Naive thymus-derived CD4-positive, alpha-beta T cell (primary cell): ENCODE results near the gene JMJD1C. TPM values are rescaled to one million over a fixed set of nuclear protein-coding genes. Genes with fewer than 3 reads are reported as not detected.

Experiments used
- ATAC-seq: fragments of 150-1000 bp; cut with Tn5 transposase; 2 replicates; pipeline ENCODE4 v1.10.0; 2021; ENCODE audit warnings: mild to moderate bottlenecking, moderate library complexity
- CTCF ChIA-PET: fragments of 350-600 bp; sonication (Branson Sonifier 250); formaldehyde crosslinking; loops from one replicate; lab custom pipeline; 2021; ENCODE audit warnings: antibody characterized with exemption; lab: Charles Lee
- POLR2A ChIA-PET: fragments of 350-600 bp; sonication (Branson Sonifier 250); formaldehyde crosslinking; loops from one replicate; lab custom pipeline; 2021; ENCODE audit warnings: antibody characterized with exemption, inconsistent platforms; lab: Charles Lee
- DNase-seq, 9 donors: peaks; one replicate each; pipeline versions ENCODE4 v3.0.0 to v3.0.0-alpha.2; 2020 to 2022; ENCODE audit warnings: mixed read lengths in 1 of 9
- H3K27ac ChIP-seq: one replicate; pipeline ENCODE4 v1.7.0; 2013; ENCODE audit warnings: mild to moderate bottlenecking, low read depth, low read length, moderate library complexity
- H3K27me3 ChIP-seq, 2 donors: one replicate each; pipeline ENCODE4 v1.7.0; 2013; ENCODE audit warnings: low read length in 2 of 2, mild to moderate bottlenecking in 2 of 2, moderate library complexity in 2 of 2; ENCODE audit not compliant: control insufficient read depth in 2 of 2, insufficient read depth in 2 of 2
- H3K36me3 ChIP-seq, 3 experiments: 1 replicate in 2 of 3; 2 replicates in 1 of 3; pipeline ENCODE4 v1.7.0; 2013; ENCODE audit warnings: low read length in 3 of 3, mild to moderate bottlenecking in 3 of 3, moderate library complexity in 1 of 3; ENCODE audit not compliant: insufficient read depth in 3 of 3, control insufficient read depth in 2 of 3
- H3K4me1 ChIP-seq, 2 donors: one replicate each; pipeline ENCODE4 v1.7.0; 2013; ENCODE audit warnings: low read length in 2 of 2, mild to moderate bottlenecking in 2 of 2, moderate library complexity in 1 of 2; ENCODE audit not compliant: control insufficient read depth in 2 of 2, insufficient read depth in 2 of 2
- H3K4me3 ChIP-seq: 2 replicates; pipeline ENCODE4 v1.7.0; 2013; ENCODE audit warnings: mild to moderate bottlenecking, low read length
- H3K9me3 ChIP-seq, 3 experiments: 1 replicate in 2 of 3; 2 replicates in 1 of 3; pipeline ENCODE4 v1.7.0; 2013; ENCODE audit warnings: low read length in 3 of 3; ENCODE audit not compliant: control insufficient read depth in 2 of 3
- H3K27ac Mint-ChIP-seq, 9 donors: one replicate each; pipeline ENCODE4 v1.8.0; 2020 to 2022; ENCODE audit warnings: mixed read lengths in 9 of 9, mild to moderate bottlenecking in 8 of 9, moderate library complexity in 5 of 9, inconsistent platforms in 2 of 9
- H3K27me3 Mint-ChIP-seq, 5 donors: one replicate each; pipeline ENCODE4 v1.8.0; 2021 to 2022; ENCODE audit warnings: mixed read lengths in 5 of 5, mild to moderate bottlenecking in 1 of 5
- H3K36me3 Mint-ChIP-seq, 5 donors: one replicate each; pipeline ENCODE4 v1.8.0; 2020 to 2022; ENCODE audit warnings: mixed read lengths in 5 of 5, mild to moderate bottlenecking in 3 of 5, inconsistent platforms in 1 of 5
- H3K4me1 Mint-ChIP-seq, 7 donors: one replicate each; pipeline ENCODE4 v1.8.0; 2020 to 2022; ENCODE audit warnings: mixed read lengths in 7 of 7, mild to moderate bottlenecking in 3 of 7, inconsistent platforms in 1 of 7
- H3K4me3 Mint-ChIP-seq, 10 donors: one replicate each; pipeline ENCODE4 v1.8.0; 2020 to 2022; ENCODE audit warnings: mild to moderate bottlenecking in 10 of 10, mixed read lengths in 10 of 10, moderate library complexity in 6 of 10, inconsistent platforms in 2 of 10
- H3K9me3 Mint-ChIP-seq, 11 donors: one replicate each; pipeline ENCODE4 v1.8.0; 2020 to 2022; ENCODE audit warnings: mixed read lengths in 11 of 11, mild to moderate bottlenecking in 4 of 11, inconsistent platforms in 1 of 11, moderate library complexity in 1 of 11
- intact Hi-C, 2 donors: fragments of 100-400 bp; cut with micrococcal nuclease; formaldehyde crosslinking; loops; one replicate each; pipeline ENCODE4 v1.15.1; 2023
- polyA plus RNA-seq, 2 donors: library from polyadenylated mRNA; unstranded; fragments of 300-500 nt; fragmentation: Illumina TruSeq; gene quantifications; one replicate each; pipeline ENCODE4 v1.2.3, GENCODE V29; 2021
- total RNA-seq, 6 experiments: library from RNA in 5 of 6; stranded (reverse) in 5 of 6; gene quantifications; 1 replicate in 5 of 6; 2 replicates in 1 of 6; pipeline ENCODE4 v1.2.3 and lab custom pipeline; 2021 to 2026

The JMJD1C gene
- total RNA-seq (100 to 1,000 TPM in 4 of 5 experiments, 10 to 100 TPM in 1; 67.6 to 331 (median 137) TPM), polyA plus RNA-seq (10 to 100 TPM; 59.0 to 68.4 TPM), total RNA-seq (lab: John Stamatoyannopoulos, UW) (706 reads per million, percentile 99 among the genes with 10 or more reads in this experiment)

- H3K36me3 Mint-ChIP-seq: peaks cover 0 to 2% (median 0%) of the 10 kb centered on the region in 5 donors
- no peaks in the 10 kb centered on the region for H3K27me3 ChIP-seq
- peaks cover 0 to 31% (median 0%) of the 10 kb centered on the region in 5 donors for H3K27me3 Mint-ChIP-seq
- no peaks in the 10 kb centered on the region for H3K9me3 ChIP-seq
- DNase-seq (peak; percentile 49 to 72 (median 63)), ATAC-seq (peak; percentile 85)
- peaks cover 14 to 68% (median 34%) of the 10 kb centered on the region in 7 donors for H3K4me1 Mint-ChIP-seq
- peak within 1 kb of the TSS; percentile 89 for H3K4me3 ChIP-seq
- H3K36me3 ChIP-seq: peaks cover 0 to 8% (median 0%) of the 10 kb centered on the region in 3 experiments
- peak within 1 kb of the TSS; percentile 88 to 98 (median 95) for H3K4me3 Mint-ChIP-seq
- peaks cover 0 to 2% (median 0%) of the 10 kb centered on the region in 11 donors for H3K9me3 Mint-ChIP-seq
- H3K27ac Mint-ChIP-seq: peak within 1 kb of the TSS; percentile 68 to 97 (median 94)
- CTCF ChIA-PET: interaction anchor here (1.0 kb wide), 1 partner anchor 248 kb away, joined by 3 read pairs; no protein-coding TSS in a partner anchor
- intact Hi-C loops: loop anchor here (1.0 to 5.0 kb wide), 15 partner anchors 17 to 332 kb away; partner anchors contain the start of genes NRBF2 (in 1 of the 2) and REEP3 (in 1 of the 2)
- H3K27ac ChIP-seq: peak within 1 kb of the TSS; percentile 86
- POLR2A ChIA-PET: interaction anchor here (0.6 to 1.7 kb wide), 7 partner anchors 8 to 204 kb away, joined by 3 to 4 read pairs (median 3); no protein-coding TSS in a partner anchor
- H3K4me1 ChIP-seq: peaks cover 0 to 16% of the 10 kb centered on the region in 2 donors
Observed at GRCh38 chr10:63465293-63466143, at the start of gene JMJD1C. Gene JMJD1C (minus strand): TSS chr10:63465977. CDS start chr10:63465662, 315 bp downstream.

- peak overlapping the region in 8 of 10 donors; percentile 8 to 59 (median 38) for H3K4me3 Mint-ChIP-seq
- POLR2A ChIA-PET: interaction anchor here (0.6 to 0.8 kb wide), 2 partner anchors 9 to 77 kb away, joined by 3 to 4 read pairs; no protein-coding TSS in a partner anchor
Observed at GRCh38 chr10:63515002-63515763, 49.4 kb upstream of the JMJD1C start.

GRCh38 chr10:63506554-63506953, 40.8 kb upstream of the JMJD1C start:
- no peak overlapping the region for H3K27ac Mint-ChIP-seq
- H3K27me3 Mint-ChIP-seq: no peaks in the 10 kb centered on the region
- intact Hi-C loops: loop anchor here in 1 of 2 donors (2.0 kb wide), 1 partner anchor 14 kb away; the partner anchor contains the start of gene REEP3
- DNase-seq (no peak), ATAC-seq (no peak)
- H3K36me3 Mint-ChIP-seq: peaks cover 0 to 31% (median 9%) of the 10 kb centered on the region in 5 donors
- H3K9me3 Mint-ChIP-seq: peaks cover 0 to 3% (median 0%) of the 10 kb centered on the region in 11 donors
- no peak overlapping the region for H3K4me3 ChIP-seq
- no peaks in the 10 kb centered on the region for H3K36me3 ChIP-seq
- no peaks in the 10 kb centered on the region for H3K27me3 ChIP-seq
- peaks cover 21 to 58% (median 42%) of the 10 kb centered on the region in 7 donors for H3K4me1 Mint-ChIP-seq
- H3K27ac ChIP-seq: no peak overlapping the region
- ChIA-PET CTCF (no interaction called here), POLR2A (no interaction called here)
- H3K4me1 ChIP-seq: no peaks in the 10 kb centered on the region
- no peaks in the 10 kb centered on the region for H3K9me3 ChIP-seq
- no peak overlapping the region for H3K4me3 Mint-ChIP-seq

More at GRCh38 chr10:63515002-63515763, 49.4 kb upstream of the JMJD1C start:
- Mint-ChIP-seq H3K36me3 (peaks cover 0 to 33% (median 6%) of the 10 kb centered on the region in 5 donors), H3K9me3 (peaks cover 0 to 11% (median 3%) of the 10 kb centered on the region in 11 donors), H3K27ac (peak overlapping the region in 5 of 9 donors; percentile 14 to 79 (median 40)), H3K27me3 (no peaks in the 10 kb centered on the region), H3K4me1 (peaks cover 41 to 83% (median 71%) of the 10 kb centered on the region in 7 donors)
- Histone ChIP-seq H3K27ac (no peak overlapping the region), H3K4me3 (no peak overlapping the region), H3K36me3 (no peaks in the 10 kb centered on the region), H3K27me3 (no peaks in the 10 kb centered on the region), H3K4me1 (peaks cover 14 to 23% of the 10 kb centered on the region in 2 donors), H3K9me3 (no peaks in the 10 kb centered on the region)
- intact Hi-C loops: no loop called here
- ATAC-seq (no peak), DNase-seq (peak in 4 of 9 donors; percentile 15 to 26 (median 20))
- CTCF ChIA-PET: interaction anchor here (0.7 kb wide), 1 partner anchor 182 kb away, joined by 3 read pairs; no protein-coding TSS in a partner anchor

GRCh38 chr10:63505562-63505961, 39.8 kb upstream of the JMJD1C start:
- no peaks in the 10 kb centered on the region for H3K27me3 ChIP-seq
- Mint-ChIP-seq H3K4me3 (no peak overlapping the region), H3K27me3 (no peaks in the 10 kb centered on the region), H3K36me3 (peaks cover 0 to 31% (median 8%) of the 10 kb centered on the region in 5 donors), H3K27ac (no peak overlapping the region), H3K4me1 (peaks cover 20 to 57% (median 38%) of the 10 kb centered on the region in 7 donors), H3K9me3 (peaks cover 0 to 4% (median 0%) of the 10 kb centered on the region in 11 donors)
- H3K9me3 ChIP-seq: no peaks in the 10 kb centered on the region
- intact Hi-C loops: no loop called here
- no peak overlapping the region for H3K27ac ChIP-seq
- CTCF ChIA-PET: interaction anchor here (0.6 to 1.3 kb wide), 2 partner anchors 13 to 289 kb away, joined by 3 to 4 read pairs; no protein-coding TSS in a partner anchor
- H3K36me3 ChIP-seq: no peaks in the 10 kb centered on the region
- no peaks in the 10 kb centered on the region for H3K4me1 ChIP-seq
- DNase-seq (no peak), ATAC-seq (no peak)
- H3K4me3 ChIP-seq: no peak overlapping the region
- POLR2A ChIA-PET: interaction anchor here (1.1 kb wide), 1 partner anchor 34 kb away, joined by 3 read pairs; no protein-coding TSS in a partner anchor

GRCh38 chr10:63504145-63504881, 38.5 kb upstream of the JMJD1C start:
- ATAC-seq (no peak), DNase-seq (no peak)
- Histone ChIP-seq H3K4me1 (no peaks in the 10 kb centered on the region), H3K4me3 (no peak overlapping the region), H3K27me3 (no peaks in the 10 kb centered on the region), H3K27ac (no peak overlapping the region), H3K36me3 (no peaks in the 10 kb centered on the region), H3K9me3 (no peaks in the 10 kb centered on the region)
- Mint-ChIP-seq H3K4me3 (no peak overlapping the region), H3K36me3 (peaks cover 0 to 33% (median 10%) of the 10 kb centered on the region in 5 donors), H3K27ac (peak overlapping the region in 1 of 9 donors; percentile 1), H3K9me3 (peaks cover 0 to 2% (median 0%) of the 10 kb centered on the region in 11 donors), H3K4me1 (peaks cover 16 to 56% (median 37%) of the 10 kb centered on the region in 7 donors), H3K27me3 (no peaks in the 10 kb centered on the region)
- intact Hi-C loops: no loop called here
- ChIA-PET POLR2A (no interaction called here), CTCF (no interaction called here)
